GM21825 (cell line): ENCODE results near the gene PDCD11.
"Not testable (repeated sequence)": the region's sequence is repeated elsewhere in the genome, so short reads cannot be mapped to it uniquely, and the experiment has no call there.

ENCODE experiments used
- ATAC-seq: cut with Tn5 transposase; IDR thresholded peaks from one replicate; pipeline ENCODE4 v1.9.1; 2021; ENCODE audit warnings: mild to moderate bottlenecking, moderate library complexity; ENCODE audit not compliant: unreplicated experiment

Gene PDCD11, protein sequence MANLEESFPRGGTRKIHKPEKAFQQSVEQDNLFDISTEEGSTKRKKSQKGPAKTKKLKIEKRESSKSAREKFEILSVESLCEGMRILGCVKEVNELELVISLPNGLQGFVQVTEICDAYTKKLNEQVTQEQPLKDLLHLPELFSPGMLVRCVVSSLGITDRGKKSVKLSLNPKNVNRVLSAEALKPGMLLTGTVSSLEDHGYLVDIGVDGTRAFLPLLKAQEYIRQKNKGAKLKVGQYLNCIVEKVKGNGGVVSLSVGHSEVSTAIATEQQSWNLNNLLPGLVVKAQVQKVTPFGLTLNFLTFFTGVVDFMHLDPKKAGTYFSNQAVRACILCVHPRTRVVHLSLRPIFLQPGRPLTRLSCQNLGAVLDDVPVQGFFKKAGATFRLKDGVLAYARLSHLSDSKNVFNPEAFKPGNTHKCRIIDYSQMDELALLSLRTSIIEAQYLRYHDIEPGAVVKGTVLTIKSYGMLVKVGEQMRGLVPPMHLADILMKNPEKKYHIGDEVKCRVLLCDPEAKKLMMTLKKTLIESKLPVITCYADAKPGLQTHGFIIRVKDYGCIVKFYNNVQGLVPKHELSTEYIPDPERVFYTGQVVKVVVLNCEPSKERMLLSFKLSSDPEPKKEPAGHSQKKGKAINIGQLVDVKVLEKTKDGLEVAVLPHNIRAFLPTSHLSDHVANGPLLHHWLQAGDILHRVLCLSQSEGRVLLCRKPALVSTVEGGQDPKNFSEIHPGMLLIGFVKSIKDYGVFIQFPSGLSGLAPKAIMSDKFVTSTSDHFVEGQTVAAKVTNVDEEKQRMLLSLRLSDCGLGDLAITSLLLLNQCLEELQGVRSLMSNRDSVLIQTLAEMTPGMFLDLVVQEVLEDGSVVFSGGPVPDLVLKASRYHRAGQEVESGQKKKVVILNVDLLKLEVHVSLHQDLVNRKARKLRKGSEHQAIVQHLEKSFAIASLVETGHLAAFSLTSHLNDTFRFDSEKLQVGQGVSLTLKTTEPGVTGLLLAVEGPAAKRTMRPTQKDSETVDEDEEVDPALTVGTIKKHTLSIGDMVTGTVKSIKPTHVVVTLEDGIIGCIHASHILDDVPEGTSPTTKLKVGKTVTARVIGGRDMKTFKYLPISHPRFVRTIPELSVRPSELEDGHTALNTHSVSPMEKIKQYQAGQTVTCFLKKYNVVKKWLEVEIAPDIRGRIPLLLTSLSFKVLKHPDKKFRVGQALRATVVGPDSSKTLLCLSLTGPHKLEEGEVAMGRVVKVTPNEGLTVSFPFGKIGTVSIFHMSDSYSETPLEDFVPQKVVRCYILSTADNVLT (N-terminal part only)

DNA sequence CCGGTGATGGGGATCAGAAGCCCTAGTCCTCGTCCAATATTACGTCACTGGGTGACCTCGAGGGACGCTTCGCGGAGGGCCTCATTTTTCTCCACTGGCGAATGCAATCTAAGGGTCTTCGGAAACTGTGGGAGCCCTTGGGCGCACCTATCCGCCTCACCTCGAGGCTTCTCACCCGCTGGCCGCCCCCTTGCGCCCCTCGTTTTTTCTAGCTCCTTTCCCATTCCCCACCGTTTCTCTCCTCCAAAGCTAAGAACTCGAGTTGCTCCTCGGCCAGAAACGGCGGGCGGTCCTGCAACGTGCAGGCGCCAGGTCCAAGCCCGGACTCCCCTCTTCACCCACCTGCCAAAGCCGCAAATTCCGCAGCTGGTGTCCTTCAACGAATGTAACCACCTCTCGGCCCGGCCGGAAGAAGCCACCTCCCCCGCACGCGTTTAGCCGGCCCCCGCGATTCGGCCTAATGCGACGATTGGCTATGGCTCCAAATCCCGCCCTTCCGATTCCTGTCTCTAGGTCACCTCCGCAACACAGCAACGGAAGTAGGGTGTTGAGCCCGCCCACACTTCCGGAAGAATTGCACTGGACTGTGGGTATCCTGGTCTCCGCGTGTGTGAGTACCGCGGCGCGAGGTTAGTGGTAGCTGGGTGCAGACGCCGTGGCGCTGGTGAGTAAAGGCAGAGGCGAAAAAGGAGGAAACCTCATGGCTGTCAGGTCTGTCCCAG, at the start of gene PDCD11, which contains the start of gene ATP5MK:
PDCD11 (plus strand) TSS at position 560 of the 722 bp plus-strand sequence. CDS start 1,801 bp downstream, outside the sequence.
ATP5MK (minus strand) TSS at position 409 of the 722 bp plus-strand sequence. CDS start 4,018 bp downstream, outside the sequence.
- peak; percentile 98 for ATAC-seq

DNA sequence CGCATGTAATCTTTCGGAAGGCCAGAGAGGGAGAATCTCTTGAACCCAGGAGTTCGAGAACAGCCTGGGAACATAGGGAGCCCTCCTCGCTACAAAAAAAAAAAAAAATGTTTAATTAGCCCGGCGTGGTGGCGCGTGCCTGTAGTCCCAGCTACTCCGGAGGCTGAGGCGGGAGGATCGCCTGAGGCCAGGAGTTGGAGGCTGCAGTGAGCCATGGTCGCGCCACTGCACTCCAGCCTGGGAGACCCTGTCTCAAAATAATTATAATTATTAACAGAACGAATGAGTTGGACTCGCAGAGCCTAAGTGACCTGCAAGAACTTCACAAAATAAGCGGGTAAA, 46.3 kb upstream of the PDCD11 start:
- peak; percentile 15 for ATAC-seq

GRCh38 chr10:103350517-103351260, 45.7 kb upstream of the PDCD11 start, which contains the start of gene PCGF6:
PCGF6 (minus strand) TSS chr10:103351140; CDS start chr10:103351066, 74 bp downstream.
- peak; percentile 78 for ATAC-seq

- ATAC-seq = no peak
These were observed 43.1 kb upstream of the PDCD11 start for GRCh38 chr10:103353281-103353680.

GRCh38 chr10:103354567-103354966, 41.9 kb upstream of the PDCD11 start:
- not testable (repeated sequence) for ATAC-seq

DNA sequence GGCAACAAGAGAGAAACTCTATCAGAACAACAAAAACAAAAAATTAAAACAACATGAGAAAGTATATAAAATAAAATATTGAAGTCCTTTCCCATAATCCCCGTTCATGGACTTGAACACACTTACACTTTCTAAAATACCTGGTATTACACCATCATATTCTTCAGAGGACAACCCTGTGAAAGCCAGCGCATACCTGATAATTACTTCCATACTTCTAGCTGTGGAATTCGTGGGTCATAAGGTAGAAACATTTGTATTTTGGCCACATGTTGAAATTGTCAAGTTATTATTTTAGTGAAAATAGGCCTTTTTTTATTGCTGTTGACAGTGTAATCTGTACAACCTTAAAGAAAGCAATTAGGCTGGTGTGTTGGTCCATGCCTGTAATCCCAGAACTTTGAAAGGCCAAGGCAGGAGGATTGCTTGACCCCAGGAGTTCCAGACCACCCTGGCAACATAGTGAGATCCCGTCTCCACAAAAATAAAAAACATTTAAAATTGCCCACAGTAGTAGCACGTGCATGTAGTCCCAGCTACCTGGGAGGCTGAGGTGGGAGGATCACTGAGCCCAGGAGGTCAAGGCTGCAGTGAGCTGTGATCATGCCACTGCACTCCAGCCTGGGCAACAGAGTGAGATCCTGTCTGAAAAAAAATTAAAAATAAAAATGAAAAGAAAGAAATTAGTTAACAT, 40.4 kb upstream of the PDCD11 start:
- no peak for ATAC-seq

DNA sequence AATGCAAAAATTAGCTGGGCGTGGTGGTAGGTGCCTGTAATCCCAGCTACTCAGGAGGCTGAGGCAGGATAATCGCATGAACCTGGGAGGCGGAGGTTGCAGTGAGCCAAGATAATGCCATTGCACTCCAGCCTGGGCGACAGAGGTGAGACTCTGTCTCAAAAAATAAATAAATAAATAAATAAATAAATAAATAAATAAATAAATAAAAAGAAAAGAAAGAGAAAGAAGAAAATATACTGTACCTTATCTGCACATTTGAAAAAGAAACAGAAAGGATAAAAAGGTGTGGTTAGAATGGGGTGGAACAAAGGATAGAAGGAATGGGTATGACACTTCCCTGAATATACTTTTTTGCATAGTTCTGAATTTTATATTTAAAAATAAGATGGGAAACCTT, 36.9 kb upstream of the PDCD11 start:
- ATAC-seq = not testable (repeated sequence)

DNA sequence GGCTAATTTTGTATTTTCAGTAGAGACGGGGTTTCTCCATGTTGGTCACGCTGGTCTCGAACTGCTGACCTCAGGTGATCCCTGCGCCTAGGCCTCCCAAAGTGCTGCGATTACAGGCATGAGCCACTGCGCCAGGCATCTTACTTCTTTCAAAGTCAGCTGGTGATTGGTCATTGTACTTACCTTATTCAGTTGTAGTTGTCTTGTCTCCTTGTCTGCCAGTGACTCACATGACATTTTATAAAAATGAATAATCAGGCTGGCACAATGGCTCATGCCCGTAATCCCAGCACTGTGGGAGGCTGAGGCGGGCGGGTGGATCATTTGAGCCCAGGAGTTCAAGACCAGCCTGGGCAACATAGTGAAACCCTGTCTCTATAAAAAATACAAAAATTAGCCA, 35.6 kb upstream of the PDCD11 start:
- ATAC-seq = not testable (repeated sequence)

GRCh38 chr10:103367379-103367781, 29.0 kb upstream of the PDCD11 start:
- ATAC-seq = no peak

GRCh38 chr10:103367782-103368518, 28.5 kb upstream of the PDCD11 start, which contains the start of gene TAF5:
TAF5 (plus strand) TSS chr10:103367976; CDS start chr10:103367990, 14 bp downstream.
- peak; percentile 58 for ATAC-seq

- no peak for ATAC-seq
These were observed 22.9 kb upstream of the PDCD11 start for GRCh38 chr10:103373544-103373943.

GRCh38 chr10:103374263-103374662, 22.2 kb upstream of the PDCD11 start:
- ATAC-seq = no peak

DNA sequence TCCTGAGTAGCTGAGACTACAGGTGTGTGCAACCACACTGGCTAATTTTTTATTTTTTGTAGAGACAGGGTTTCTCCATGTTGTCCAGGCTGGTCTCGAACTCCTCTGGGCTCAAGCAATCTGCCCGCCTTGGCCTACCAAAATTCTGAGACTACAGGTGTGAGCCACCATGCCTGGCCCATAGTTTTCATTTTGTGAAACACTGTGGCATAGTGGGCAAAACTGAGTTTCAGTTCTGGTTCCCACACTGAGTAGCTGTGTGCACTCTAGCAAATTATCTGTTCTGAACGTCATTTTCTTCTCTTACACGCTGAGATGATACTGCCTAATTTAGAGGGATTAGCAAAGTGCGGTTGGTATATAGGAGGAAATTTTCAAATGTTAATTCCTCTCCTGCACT, 13.7 kb upstream of the PDCD11 start:
- no peak for ATAC-seq

- ATAC-seq = no peak
These were observed 2.2 kb upstream of the PDCD11 start for GRCh38 chr10:103394180-103394579.

DNA sequence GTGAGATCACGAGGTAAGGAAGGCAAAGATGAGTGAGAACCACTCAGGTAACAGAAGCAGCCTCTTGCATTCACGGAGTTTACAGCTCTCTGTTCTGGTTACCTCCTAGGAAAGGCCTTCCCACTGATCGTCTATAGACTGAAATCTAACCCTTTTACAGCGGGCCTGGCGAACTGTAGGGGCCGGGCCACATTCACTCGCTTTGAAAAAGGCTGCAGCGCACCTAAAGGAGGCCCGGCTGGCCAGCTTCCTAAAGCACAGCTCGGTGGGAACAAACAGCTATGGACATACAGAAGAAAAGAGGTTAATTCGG, 716 bp upstream of the PDCD11 start:
- ATAC-seq = no peak

- ATAC-seq = no peak
These were observed 312 bp downstream of the PDCD11 start for GRCh38 chr10:103396789-103397087.

- no peak for ATAC-seq
These were observed 882 bp downstream of the PDCD11 start for GRCh38 chr10:103397191-103397825.

- ATAC-seq = no peak
These were observed 17.1 kb downstream of the PDCD11 start for GRCh38 chr10:103413564-103413963.
